Erythroblast (primary cell): ENCODE data around the gene PLOD3.
A peak's percentile ranks its signal among the peaks of the same experiment; 100 is the strongest.

Experiments
- GATA1 ChIP-seq: IDR thresholded peaks from 2 replicates; pipeline ENCODE4 v1.6.1; 2011; ENCODE audit warnings: low read depth, mild to moderate bottlenecking, control low read depth, low read length, moderate library complexity
- POLR2A ChIP-seq: IDR thresholded peaks from 2 replicates; pipeline ENCODE4 v1.6.1; 2011; ENCODE audit warnings: mild to moderate bottlenecking, low read length

GRCh38 chr7:101218236-101219125 is 1.1 kb upstream of the PLOD3 start:
- TF ChIP-seq POLR2A (peak; percentile 6), GATA1 (no peak)
